HL-60 (cell line): ENCODE measurements around the gene F2RL3.

Experiments
- DNase-seq, 2 experiments: peaks; one replicate each; pipeline ENCODE4 v3.0.0-alpha.2; 2010 to 2020; ENCODE audit warnings: low read depth in 1 of 2, low spot score in 1 of 2
- H3K27ac ChIP-seq: fragments of 250-450 bp; sonication (Bioruptor Pico); replicated peaks from 2 replicates; pipeline ENCODE4 v1.5.1; 2020; ENCODE audit warnings: mild to moderate bottlenecking, moderate library complexity
- H3K27me3 ChIP-seq: fragments of 250-450 bp; sonication (Bioruptor Pico); 2 replicates; pipeline ENCODE4 v1.5.1; 2021; ENCODE audit warnings: mild to moderate bottlenecking, moderate library complexity; ENCODE audit not compliant: insufficient read depth, poor library complexity, severe bottlenecking
- H3K4me3 ChIP-seq: replicated peaks from 2 replicates; pipeline ENCODE4 v1.5.1; 2011; ENCODE audit warnings: mild to moderate bottlenecking, control low read depth, low read length; ENCODE audit not compliant: insufficient read depth
- GABPA ChIP-seq: IDR thresholded peaks from 2 replicates; pipeline ENCODE4 v1.6.1; 2012; ENCODE audit warnings: low read depth
- POLR2AphosphoS5 ChIP-seq: IDR thresholded peaks from 2 replicates; pipeline ENCODE4 v1.6.1; 2012; ENCODE audit warnings: low read depth
- REST ChIP-seq: IDR thresholded peaks from 2 replicates; pipeline ENCODE4 v1.6.1; 2012; ENCODE audit warnings: low read depth; ENCODE audit not compliant: insufficient replicate concordance
- SPI1 ChIP-seq: IDR thresholded peaks from 2 replicates; pipeline ENCODE4 v1.6.1; 2012; ENCODE audit warnings: low read depth, mild to moderate bottlenecking, borderline replicate concordance
- long read RNA-seq: library from polyadenylated mRNA; unstranded; transcript quantifications from one replicate; pipeline ENCODE4 v2.0.0, GENCODE V29; 2020
- TF ChIP-seq, protein P1 (sequence below): IDR thresholded peaks from one replicate; pipeline ENCODE4 v1.5.1; 2011; ENCODE audit warnings: low read length, control low read depth, inconsistent platforms; ENCODE audit not compliant: insufficient read depth

Gene F2RL3
- long read RNA-seq, result 0 reads

DNA sequence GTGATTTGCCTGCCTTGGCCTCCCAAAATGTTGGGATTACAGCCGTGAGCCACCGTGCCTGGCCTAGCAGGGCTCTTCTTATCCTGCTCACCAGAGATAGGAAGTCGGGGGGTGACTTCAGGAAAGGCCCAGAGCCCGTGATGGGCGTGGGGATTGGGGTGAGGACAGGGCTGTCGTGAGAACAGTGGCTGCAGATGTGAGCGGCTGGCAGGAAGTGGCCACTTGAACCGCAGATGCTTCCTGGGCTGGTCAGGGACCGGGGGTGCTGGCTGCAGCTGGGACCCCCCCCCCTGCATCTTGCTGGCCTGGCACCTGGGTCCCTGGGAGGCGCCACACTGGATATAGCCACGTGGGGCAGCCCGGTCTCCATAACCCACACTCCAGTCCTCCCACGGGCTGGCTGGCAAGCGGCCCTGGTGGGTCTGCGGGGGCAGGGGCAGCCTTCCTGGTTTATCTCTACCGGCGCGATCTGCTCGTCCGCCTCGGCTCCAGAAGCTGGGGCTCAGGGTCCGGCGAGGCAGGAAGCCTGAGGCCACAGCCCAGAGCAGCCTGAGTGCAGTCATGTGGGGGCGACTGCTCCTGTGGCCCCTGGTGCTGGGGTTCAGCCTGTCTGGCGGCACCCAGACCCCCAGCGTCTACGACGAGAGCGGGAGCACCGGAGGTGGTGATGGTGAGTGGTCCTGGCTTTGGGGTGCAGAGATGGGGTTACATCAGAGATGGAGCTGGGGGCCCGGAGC is at the start of gene F2RL3:
F2RL3 (plus strand) TSS at position 371 of the 737 bp plus-strand sequence; CDS start at position 562, 191 bp downstream.
- DNase-seq, result peak; percentile 47 to 71
- no peaks in the 10 kb centered on the region for H3K27me3 ChIP-seq
- H3K4me3 ChIP-seq, result no peak within 1 kb of the TSS
- TF ChIP-seq, protein P1, sequence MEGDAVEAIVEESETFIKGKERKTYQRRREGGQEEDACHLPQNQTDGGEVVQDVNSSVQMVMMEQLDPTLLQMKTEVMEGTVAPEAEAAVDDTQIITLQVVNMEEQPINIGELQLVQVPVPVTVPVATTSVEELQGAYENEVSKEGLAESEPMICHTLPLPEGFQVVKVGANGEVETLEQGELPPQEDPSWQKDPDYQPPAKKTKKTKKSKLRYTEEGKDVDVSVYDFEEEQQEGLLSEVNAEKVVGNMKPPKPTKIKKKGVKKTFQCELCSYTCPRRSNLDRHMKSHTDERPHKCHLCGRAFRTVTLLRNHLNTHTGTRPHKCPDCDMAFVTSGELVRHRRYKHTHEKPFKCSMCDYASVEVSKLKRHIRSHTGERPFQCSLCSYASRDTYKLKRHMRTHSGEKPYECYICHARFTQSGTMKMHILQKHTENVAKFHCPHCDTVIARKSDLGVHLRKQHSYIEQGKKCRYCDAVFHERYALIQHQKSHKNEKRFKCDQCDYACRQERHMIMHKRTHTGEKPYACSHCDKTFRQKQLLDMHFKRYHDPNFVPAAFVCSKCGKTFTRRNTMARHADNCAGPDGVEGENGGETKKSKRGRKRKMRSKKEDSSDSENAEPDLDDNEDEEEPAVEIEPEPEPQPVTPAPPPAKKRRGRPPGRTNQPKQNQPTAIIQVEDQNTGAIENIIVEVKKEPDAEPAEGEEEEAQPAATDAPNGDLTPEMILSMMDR, result no peak
- TF ChIP-seq REST (no peak), GABPA (peak; percentile 66; the same call in 1 of the 2 replicates), POLR2AphosphoS5 (peak; percentile 100), SPI1 (no peak)
- no peak within 1 kb of the TSS for H3K27ac ChIP-seq

DNA sequence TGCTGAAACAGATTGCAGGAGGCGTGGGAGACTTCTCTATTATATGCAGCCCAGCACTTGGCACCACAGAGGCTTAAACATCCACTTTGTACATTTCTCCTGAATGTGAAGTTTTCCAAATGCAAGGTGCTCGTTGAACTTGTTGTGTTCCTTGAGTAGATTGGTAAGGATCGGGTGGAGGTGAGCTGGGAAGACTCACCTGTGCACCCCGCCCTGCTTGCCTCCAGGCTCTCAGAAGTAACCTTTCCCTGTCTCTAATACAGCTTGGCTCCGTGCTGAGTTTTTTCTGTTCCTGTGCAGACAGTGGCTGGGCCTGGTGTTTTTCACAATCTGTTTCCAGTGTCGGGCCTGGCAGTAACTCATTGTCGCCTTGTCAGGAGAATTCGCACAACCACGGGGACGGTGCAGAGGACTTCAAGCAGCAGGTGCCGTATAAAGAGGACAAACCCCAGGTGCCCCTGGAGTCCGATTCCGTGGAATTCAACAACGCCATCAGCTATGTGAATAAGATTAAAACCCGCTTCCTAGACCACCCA is 47.3 kb upstream of the F2RL3 start:
- no peak for TF ChIP-seq SPI1
- no peak for TF ChIP-seq REST
- TF ChIP-seq, protein P1, result no peak
- no peak for TF ChIP-seq POLR2AphosphoS5
- no peak for TF ChIP-seq GABPA

DNA sequence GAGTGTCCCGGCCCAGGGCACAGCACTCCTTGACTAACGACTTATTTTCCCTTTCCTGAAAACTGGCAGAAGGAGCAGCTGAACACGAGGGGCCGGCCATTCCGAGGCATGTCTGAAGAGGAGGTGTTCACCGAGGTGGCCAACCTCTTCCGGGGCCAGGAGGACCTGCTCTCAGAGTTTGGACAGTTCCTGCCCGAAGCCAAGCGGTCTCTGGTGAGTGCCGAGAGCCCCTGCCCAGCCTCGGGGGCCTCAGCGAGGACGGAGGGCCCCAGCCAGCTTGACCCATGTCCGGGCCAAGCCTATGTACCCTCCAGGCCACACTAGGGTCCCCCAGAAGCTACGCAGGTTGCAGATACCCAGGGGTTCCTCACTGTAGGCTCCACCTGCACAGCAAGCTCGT is 41.9 kb upstream of the F2RL3 start:
- Histone ChIP-seq H3K27me3 (no peaks in the 10 kb centered on the region), H3K4me3 (no peak overlapping the region), H3K27ac (no peak overlapping the region)
- TF ChIP-seq, protein P1, result no peak
- no peak for TF ChIP-seq GABPA
- no peak for TF ChIP-seq POLR2AphosphoS5
- no peak for TF ChIP-seq SPI1
- no peak for TF ChIP-seq REST
- DNase-seq, result no peak

More for the DNA sequence above, 47.3 kb upstream of the F2RL3 start:
- H3K27me3 ChIP-seq, result no peaks in the 10 kb centered on the region
- H3K27ac ChIP-seq, result no peak overlapping the region
- no peak overlapping the region for H3K4me3 ChIP-seq
- DNase-seq, result no peak
